CD4-positive, alpha-beta T cell treated with Interferon gamma for 1 hour (primary cell): ENCODE measurements around the gene LCE7A.

ENCODE experiments used
- DNase-seq: peaks from one replicate; pipeline ENCODE4 v3.0.0-alpha.2; 2020

The LCE7A gene, protein sequence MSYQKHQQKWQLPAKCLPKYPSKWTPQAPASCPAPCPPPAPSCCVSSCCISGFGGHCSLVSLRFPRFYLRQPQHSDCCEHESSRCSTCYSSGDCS

DNA sequence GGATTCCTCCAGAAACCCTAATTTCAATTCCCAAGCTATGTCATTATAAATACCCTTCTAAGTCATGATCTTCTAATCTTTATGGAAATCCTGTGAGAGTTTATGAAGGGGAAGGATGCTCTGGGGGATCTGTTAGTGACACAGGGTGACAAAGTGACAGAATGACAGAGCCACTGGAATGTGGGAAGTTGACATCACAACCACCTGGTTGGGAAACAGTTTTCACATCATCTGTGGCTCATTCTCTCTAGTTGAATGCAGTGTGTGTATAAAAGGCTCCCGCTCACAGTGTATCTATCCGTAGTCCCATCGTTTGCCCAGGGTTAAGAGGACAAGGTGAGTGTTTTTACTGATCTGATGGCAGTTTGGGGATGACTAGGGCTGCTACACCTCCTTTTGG is at the start of gene LCE7A:
TSS of gene LCE7A (plus strand) at position 301 of the 400 bp plus-strand sequence. CDS start 702 bp downstream, outside the sequence.
- DNase-seq: no peak

GRCh38 chr1:152811050-152811449 is 48.7 kb upstream of the LCE7A start:
- DNase-seq: no peak

- DNase-seq: no peak
Observed at GRCh38 chr1:152811671-152812070, 48.1 kb upstream of the LCE7A start, which contains the start of gene LCE1B. Gene LCE1B, plus strand, starts transcription at chr1:152811971. Its CDS starts 476 bp downstream, at chr1:152812447.

DNA sequence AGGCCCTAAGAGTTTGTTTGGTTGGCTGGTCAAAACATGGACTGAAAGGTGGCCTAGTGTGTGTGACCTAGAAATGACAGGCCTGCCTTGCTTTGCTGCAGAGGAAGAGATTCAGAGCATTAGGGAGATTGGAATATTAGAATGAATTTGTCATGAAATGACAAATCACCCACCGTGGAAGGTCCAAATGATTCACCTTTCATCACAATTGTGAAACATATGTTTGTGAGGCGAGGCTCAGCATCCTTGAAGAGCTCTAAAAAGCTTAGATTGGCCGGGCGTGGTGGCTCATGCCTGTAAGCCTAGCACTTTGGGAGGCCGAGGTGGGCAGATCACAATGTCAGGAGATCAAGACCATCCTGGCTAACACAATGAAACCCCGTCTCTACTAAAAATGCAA is 42.5 kb upstream of the LCE7A start:
- no peak for DNase-seq

GRCh38 chr1:152823294-152823693 is 36.5 kb upstream of the LCE7A start:
- DNase-seq: no peak

GRCh38 chr1:152824964-152825363 is 34.8 kb upstream of the LCE7A start:
- DNase-seq: no peak

- no peak for DNase-seq
Observed at GRCh38 chr1:152827173-152827572, 32.6 kb upstream of the LCE7A start, which contains the start of gene LCE1A. Gene LCE1A, plus strand, starts transcription at chr1:152827473. Its CDS starts 0 bp downstream, at chr1:152827473.

DNA sequence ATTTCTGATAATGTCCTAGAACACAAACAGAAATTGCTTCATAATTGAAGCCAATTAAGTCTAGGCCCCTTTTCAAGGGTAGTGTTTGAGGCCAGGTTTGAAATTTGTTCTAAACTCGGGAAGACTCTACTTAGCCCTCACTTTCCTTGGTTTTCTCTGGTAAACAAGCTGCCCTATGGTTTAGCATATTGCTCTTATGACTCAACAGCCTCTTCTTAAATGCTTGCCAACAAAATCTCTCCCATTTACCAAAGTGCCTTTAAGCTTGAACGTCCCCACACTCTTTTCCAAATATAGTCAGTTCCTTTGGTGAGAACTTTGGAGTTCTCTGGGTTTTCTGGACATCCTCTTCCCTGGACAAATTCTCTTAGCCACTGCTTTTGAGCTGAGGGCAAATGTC is 22.9 kb upstream of the LCE7A start:
- DNase-seq: no peak

DNA sequence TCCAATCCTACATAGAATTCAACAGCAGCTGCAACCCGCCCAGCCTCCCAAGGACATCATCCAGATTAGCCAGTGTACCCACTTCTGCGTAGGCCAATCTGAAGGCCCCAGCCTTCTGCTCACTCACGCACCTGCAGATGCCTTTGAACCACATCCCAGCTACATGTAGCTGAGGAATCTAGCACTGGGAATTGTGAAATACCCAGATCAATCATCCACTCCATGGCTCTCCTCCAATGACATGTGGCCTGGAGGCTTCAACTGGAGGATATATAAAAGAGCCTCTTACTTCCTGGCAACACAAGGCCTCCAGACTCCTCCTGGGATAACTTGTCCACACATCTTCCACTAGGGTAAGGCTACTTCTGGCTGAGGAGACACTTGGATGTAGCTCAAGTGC is 17.2 kb upstream of the LCE7A start, which contains the start of gene LCE6A:
TSS of gene LCE6A (plus strand) at position 301 of the 400 bp plus-strand sequence. CDS start 665 bp downstream, outside the sequence.
- no peak for DNase-seq

GRCh38 chr1:152855661-152856060 is 4.1 kb upstream of the LCE7A start:
- no peak for DNase-seq

DNA sequence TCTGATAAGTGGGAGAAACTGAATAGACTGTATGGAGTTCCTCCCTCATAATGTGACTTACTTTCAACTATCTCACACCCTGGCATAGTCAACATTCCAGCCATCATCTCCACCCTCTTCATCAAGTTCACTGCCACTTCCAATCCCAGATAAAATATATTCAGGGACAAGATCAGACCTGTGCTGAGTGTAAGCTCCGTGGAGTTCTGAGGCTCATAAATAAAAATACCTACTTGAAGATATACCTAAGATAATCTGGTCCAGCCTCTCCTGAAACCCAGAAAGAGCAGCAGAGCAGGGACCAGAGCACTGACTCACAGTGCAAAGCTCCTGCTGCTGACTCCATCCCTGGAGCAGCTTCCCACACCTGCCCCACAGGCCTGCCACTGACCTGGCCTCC is 1.7 kb upstream of the LCE7A start:
- DNase-seq: no peak

- DNase-seq: no peak
Observed at GRCh38 chr1:152860129-152860528, 333 bp downstream of the LCE7A start.

GRCh38 chr1:152861374-152861773 is 1.6 kb downstream of the LCE7A start:
- DNase-seq: no peak

GRCh38 chr1:152864443-152864842 is 4.6 kb downstream of the LCE7A start:
- DNase-seq: no peak

DNA sequence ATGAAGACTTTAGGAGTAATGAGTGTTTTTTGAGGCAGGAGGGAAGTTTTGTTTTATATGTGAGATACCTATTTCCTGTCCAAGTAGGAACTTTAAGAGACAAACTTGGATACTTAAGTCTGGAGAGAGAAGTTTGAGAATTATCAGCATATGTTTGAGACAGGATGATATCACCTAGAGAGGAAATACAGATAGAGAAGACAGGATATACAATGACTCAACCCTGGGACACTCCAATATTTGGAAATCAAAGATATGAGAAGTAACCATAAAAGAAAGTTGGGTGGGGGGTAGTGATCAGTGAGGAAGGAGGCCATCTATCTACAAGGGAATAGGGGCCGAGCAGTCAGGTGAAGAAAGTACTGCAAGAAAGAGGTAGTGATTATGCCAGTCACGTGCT is 6.5 kb downstream of the LCE7A start:
- no peak for DNase-seq

- DNase-seq: no peak
Observed at GRCh38 chr1:152869808-152870419, 10.1 kb downstream of the LCE7A start.

- DNase-seq: no peak
Observed at GRCh38 chr1:152870831-152871730, 11.3 kb downstream of the LCE7A start.

DNA sequence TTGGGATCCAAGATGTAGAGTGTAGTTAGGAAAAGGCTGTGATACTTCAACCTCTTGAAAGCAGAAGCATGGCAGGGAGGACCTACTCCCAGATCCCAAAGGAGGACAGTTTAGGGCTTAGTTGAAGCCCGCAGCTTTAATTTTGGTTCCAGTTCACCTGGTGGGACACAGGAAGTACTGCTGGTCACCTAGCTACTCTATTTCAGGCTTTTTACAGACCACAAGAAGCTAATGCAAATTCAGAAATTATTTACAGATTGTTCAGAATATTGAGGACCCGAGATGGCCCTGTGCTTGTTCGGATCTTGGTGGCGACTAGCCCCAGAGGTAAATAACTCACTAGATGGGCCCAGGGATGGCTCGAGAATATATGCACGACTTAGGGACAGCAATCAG is 11.9 kb downstream of the LCE7A start:
- DNase-seq: no peak

DNA sequence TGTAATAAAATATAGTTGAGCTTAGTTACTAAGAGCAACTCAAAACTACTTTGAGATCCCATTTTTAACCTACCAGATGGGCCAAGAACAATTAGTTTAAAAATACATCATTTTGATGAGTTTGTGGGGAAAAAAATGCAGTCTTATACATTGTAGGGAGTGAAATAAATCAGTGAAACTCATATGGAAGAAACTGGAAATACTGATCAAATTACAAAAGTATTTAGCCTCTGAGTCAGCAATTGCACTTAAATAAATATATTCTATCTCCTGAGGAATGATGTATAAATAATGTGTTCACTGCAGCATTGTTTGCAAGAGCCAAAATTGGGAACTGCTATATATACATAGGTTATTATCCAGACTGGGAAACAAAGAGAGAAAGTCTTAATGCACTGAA is 13.7 kb downstream of the LCE7A start:
- DNase-seq: no peak

GRCh38 chr1:152876827-152877226 is 17.0 kb downstream of the LCE7A start:
- DNase-seq: no peak

GRCh38 chr1:152878042-152878441 is 18.2 kb downstream of the LCE7A start, which contains the start of gene SMCP:
Gene SMCP, plus strand, starts transcription at chr1:152878322. Its CDS starts 6,101 bp downstream, at chr1:152884423.
- DNase-seq: no peak

- DNase-seq: no peak
Observed at GRCh38 chr1:152879559-152880198, 19.9 kb downstream of the LCE7A start.

DNA sequence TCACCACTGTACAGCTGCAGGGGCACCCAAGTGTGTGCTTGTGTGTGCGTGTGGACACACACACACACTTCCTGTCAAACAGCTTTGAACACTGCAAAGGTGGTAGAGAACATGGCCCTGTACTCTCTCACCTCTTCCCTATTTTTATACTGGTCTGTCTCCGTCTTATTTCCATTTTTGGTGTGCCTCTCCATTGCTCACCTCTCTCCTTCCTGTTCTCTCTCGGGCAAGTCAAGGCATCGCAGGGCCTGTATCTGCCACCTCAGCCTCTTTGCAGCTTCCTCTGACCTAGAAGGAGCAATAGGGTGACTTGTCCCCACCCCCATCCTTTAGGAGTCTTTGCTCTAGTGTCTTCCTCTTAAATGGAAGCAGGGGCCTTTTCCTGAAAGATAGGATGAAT is 20.5 kb downstream of the LCE7A start:
- no peak for DNase-seq
